GM18861 (cell line): ENCODE results near the gene AHSA1.
"Not testable (repeated sequence)": the region's sequence is repeated elsewhere in the genome, so short reads cannot be mapped to it uniquely, and the experiment has no call there.

Source experiments
- ATAC-seq: cut with Tn5 transposase; IDR thresholded peaks from one replicate; pipeline ENCODE4 v1.9.1; 2021; ENCODE audit not compliant: unreplicated experiment

Gene AHSA1

DNA sequence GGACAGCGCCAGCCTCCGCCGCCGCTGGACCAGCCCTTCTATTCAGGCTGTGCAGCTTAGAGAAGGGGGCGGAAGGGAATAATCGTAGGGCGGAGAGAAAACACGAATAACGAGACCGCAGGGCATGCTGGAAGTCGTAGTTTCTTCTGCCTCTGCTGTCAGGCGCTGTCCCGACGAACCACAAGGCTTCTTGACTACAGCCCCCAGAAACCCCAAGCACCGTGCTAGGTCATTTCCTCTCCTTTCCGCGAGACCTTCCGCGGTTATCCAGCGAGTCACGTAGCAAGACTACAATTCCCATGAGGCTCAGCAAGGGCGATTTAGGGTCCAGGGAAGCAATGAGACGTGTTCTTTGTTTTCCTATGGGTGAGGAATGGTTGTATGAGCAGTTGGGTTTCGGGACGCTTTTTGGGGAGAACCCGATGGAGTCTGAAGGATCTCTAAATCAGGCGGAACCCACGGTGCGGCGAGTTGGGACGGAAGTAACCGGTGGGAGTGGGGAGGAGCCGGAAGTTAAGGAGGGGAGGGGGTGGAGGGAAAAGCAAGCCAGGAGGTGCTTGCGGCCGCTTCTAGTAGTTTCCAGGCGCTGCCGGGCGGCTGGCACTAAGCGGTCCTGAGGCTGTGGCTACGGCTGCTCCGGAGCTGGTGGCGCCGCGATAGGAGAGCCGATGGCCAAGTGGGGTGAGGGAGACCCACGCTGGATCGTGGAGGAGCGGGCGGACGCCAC lies at the start of gene AHSA1, which contains the start of gene VIPAS39:
AHSA1 (plus strand) TSS at position 572 of the 727 bp plus-strand sequence; CDS start at position 669, 97 bp downstream.
VIPAS39 (minus strand) TSS at position 80 of the 727 bp plus-strand sequence. CDS start 3,499 bp downstream, outside the sequence.
- peak; percentile 85 for ATAC-seq

- ATAC-seq, result no peak
These were observed 48.8 kb upstream of the AHSA1 start for GRCh38 chr14:77409131-77409533.

- not testable (repeated sequence) for ATAC-seq
These were observed 42.4 kb upstream of the AHSA1 start for GRCh38 chr14:77415403-77416030.

GRCh38 chr14:77416098-77416497 lies 41.8 kb upstream of the AHSA1 start:
- not testable (repeated sequence) for ATAC-seq

GRCh38 chr14:77416836-77417235 lies 41.1 kb upstream of the AHSA1 start:
- no peak for ATAC-seq

- no peak for ATAC-seq
These were observed 36.7 kb upstream of the AHSA1 start for GRCh38 chr14:77421201-77421600.

DNA sequence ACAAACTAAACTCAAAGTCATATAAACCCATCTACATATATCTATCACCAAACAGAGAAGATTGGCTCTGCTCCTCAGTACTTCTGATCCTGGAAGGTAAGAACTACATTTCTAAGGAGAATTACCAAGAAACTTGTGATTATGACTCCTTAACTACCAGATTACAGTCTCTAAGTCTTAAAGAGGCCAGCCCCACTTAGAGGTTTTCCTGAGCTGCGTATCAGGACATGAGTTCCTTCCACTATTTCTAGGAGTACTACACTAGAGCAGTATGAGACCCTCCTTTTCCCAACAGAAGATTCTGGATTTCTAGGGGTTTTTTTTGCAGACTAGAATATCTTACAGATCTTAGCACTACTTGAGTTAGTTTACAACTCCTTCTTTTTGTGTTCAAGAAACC lies 34.5 kb upstream of the AHSA1 start, which contains the start of gene NOXRED1:
NOXRED1 (minus strand) TSS at position 101 of the 400 bp plus-strand sequence. CDS start 634 bp downstream, outside the sequence.
- ATAC-seq, result no peak

GRCh38 chr14:77424862-77425261 lies 33.0 kb upstream of the AHSA1 start:
- ATAC-seq, result no peak

DNA sequence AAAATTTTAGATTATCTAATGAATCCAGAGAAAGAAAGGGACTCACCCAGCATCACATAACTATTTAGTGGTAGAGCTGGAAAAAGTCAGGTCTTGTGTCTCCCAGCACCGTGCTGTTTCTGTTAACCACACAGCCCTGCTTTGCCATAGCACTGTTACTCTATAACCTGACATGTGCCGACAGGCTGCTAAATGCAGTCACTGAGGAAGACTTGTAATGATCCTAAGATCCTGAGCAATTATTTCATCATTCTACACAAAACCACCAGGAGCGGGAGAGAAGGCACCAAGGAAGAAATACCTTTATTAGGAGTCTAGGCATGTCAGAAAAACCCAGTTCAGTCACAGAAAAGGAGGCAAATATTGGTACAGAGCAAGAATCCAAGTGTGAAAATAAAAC lies 31.5 kb upstream of the AHSA1 start:
- no peak for ATAC-seq

DNA sequence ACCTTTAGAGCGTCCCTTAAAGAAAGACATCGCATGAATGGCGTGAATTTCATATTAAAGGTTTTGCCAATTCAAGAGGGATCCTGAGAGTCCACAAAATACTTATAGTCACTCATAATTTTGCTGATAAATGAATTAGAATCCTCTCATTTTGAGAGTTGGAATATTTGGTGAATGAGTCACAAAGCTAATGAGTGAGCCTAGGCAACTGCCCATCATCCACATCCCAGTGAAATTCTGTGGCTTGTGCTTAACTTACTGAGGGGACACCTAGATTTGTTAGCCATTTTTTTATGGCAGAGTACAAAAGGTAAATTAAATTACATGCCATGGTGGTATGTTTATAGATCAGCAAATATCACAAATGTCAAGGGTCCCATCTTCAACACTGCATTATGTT lies 21.9 kb upstream of the AHSA1 start:
- ATAC-seq, result no peak

- ATAC-seq, result no peak
These were observed 19.3 kb upstream of the AHSA1 start for GRCh38 chr14:77438596-77438995.

- ATAC-seq, result no peak
These were observed 18.0 kb upstream of the AHSA1 start for GRCh38 chr14:77439861-77440260.

DNA sequence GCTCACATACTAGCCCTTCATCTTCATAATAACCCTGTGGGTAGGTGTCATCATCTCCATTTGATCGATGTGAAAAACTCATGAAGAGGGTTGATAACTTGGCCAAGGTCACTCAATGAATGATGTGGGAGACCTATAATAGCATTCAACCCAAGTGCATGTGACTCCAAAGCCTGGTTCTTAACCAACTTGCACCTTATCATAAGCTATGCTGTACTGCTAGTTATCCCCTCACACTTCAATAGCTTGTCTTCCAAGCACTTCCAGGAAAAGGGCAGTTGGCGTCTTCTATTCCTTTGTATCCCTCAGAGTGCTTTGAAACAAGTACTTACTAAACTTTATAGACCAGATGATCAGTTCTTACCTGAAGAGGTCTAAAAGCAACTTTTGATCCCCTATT lies 15.7 kb upstream of the AHSA1 start:
- no peak for ATAC-seq

DNA sequence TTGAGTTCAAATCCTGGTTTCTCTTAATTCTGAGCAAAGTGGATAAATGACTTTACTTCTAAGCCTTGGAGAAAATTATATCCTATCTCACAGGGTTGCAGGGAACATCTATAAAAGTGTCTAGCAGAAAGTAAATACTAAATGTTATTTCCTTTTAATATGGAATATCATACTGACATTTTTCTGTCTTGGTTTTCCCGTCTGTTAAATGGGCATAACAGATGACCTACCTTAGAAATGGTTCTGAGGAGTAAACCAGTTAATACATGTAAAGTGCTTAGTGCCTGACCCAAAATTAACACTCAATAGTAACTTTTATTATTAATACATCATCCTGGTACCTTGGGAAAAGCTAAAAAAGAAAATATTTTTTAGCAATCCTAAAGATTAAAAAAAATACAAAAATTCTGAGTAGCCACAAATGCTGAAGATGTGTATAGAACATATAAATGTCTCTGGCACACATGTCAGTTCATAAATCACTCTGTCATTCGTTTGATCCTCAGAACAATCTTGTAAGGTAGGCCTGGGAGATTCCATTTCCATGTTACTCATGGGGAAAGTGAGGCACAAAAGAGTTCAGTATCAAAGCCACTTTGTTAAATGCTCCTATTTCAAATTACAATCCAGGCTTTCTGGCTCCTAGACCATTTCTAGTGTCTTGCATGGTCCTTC lies 1.8 kb upstream of the AHSA1 start:
- no peak for ATAC-seq

- no peak for ATAC-seq
These were observed 775 bp upstream of the AHSA1 start for GRCh38 chr14:77457115-77457521.

DNA sequence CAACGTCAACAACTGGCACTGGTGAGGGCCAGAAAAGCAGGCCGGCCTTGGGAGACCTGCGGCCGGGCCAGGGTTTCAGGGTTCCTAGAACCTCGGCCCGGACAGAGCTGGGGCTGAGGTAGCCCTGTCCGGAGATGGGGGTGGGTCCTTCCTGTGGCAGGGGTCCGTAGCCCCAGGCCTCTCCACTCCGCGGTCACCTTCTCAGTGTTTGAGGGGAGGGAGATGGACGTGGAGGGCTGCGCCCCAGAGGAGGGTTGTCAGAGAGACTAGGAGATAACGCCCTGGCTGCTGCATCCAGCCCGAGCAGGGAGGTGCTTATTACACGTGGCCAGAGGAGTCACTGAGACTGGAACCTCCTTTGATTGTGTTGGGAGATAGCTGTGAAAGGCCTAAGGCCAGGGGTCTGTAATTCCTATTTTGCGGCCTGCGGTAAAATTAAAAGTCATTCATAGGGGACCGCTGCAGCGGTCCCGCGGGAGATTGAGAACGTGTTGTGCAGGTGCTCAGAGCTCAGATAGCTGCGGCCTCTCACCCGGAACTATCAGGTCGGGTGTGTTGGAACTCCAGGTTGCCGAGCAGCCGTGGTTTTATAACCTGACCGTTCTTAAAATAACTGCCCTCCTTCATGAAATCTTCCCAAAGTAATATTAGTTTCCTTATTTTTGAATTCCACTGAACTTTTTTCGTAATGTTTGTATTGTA lies 507 bp downstream of the AHSA1 start:
- ATAC-seq, result peak; percentile 10

GRCh38 chr14:77459072-77459723 lies 1.3 kb downstream of the AHSA1 start:
- ATAC-seq, result no peak

DNA sequence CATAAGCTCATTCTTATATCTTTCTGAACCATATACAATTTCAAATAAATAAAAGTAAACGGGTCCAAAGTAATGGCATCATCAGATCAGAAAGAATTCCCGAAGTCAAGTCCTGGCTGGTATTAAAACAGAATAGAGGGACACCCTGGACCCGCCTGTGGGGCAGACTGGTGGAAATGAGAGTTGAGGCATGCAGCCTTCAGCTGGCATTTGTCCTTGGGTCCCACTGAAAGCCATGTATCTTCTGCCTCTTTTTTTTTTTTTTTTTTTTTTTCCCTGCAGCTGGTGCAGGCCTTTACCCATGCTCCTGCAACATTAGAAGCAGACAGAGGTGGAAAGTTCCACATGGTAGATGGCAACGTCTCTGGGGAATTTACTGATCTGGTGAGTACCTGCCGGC lies 9.9 kb downstream of the AHSA1 start:
- no peak for ATAC-seq

GRCh38 chr14:77469067-77469505 lies 11.2 kb downstream of the AHSA1 start:
- ATAC-seq, result no peak

DNA sequence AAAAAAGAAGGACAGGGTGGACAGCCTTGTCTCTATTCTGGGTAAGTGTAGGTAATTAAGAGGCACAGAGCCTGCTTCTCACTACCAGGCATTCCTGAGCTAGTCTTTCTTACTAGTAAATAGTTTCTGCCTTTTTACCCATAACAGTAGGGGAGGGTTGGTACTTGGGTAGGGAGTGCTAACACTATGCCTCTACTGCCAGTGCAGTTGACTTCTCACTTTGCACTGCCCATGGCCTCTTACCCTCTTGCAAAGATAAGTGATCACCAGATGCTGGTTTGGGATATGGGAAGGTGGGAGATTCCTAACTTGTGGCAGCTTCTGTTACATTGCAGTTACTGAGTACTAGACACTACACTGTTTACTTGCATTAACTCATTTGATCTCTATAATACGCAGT lies 11.6 kb downstream of the AHSA1 start:
- no peak for ATAC-seq
